WTC11 (cell line): ENCODE results near the gene SEMA6B. TPM values are rescaled to one million over a fixed set of nuclear protein-coding genes. Genes with fewer than 3 reads are reported as not detected.

Source experiments
- ATAC-seq: fragments of 200-7000 bp; cut with Tn5 transposase; 2 replicates; pipeline ENCODE4 v1.10.0; 2021; ENCODE audit warnings: mild to moderate bottlenecking, moderate library complexity
- CTCF ChIA-PET: fragments of 300-600 bp; sonication (Branson Sonifier 250); formaldehyde crosslinking; loops from one replicate; lab custom pipeline; 2021; ENCODE audit warnings: antibody characterized with exemption; lab: Charles Lee
- POLR2A ChIA-PET: fragments of 350-600 bp; sonication (Branson Sonifier 250); formaldehyde crosslinking; loops from one replicate; lab custom pipeline; 2021; ENCODE audit warnings: antibody characterized with exemption; lab: Charles Lee
- DNase-seq: peaks from one replicate; pipeline ENCODE4 v3.0.0; 2021; ENCODE audit warnings: low spot score
- H3K27ac Mint-ChIP-seq: 2 replicates; pipeline ENCODE4 v1.8.0; 2021; ENCODE audit warnings: mixed read lengths
- H3K27me3 Mint-ChIP-seq: 2 replicates; pipeline ENCODE4 v1.8.0; 2021; ENCODE audit warnings: low read depth, mild to moderate bottlenecking, moderate library complexity, mixed read lengths
- H3K36me3 Mint-ChIP-seq: 2 replicates; pipeline ENCODE4 v1.8.0; 2021; ENCODE audit warnings: mixed read lengths
- H3K4me1 Mint-ChIP-seq: 2 replicates; pipeline ENCODE4 v1.8.0; 2022; ENCODE audit warnings: mixed read lengths
- H3K4me3 Mint-ChIP-seq: 2 replicates; pipeline ENCODE4 v1.8.0; 2021; ENCODE audit warnings: mild to moderate bottlenecking, moderate library complexity, mixed read lengths
- H3K9me3 Mint-ChIP-seq: 2 replicates; pipeline ENCODE4 v1.8.0; 2021; ENCODE audit warnings: mixed read lengths
- CBFB ChIP-seq: sonication (generic); formaldehyde crosslinking; IDR thresholded peaks from 2 replicates; pipeline ENCODE4 v1.8.1; 2022; ENCODE audit warnings: mild to moderate bottlenecking, low read depth, missing genetic modification reagents
- E2F1 ChIP-seq: sonication (generic); formaldehyde crosslinking; IDR thresholded peaks from 2 replicates; pipeline ENCODE4 v1.8.0; 2022; ENCODE audit warnings: mild to moderate bottlenecking, missing genetic modification reagents
- E2F4 ChIP-seq: sonication (generic); formaldehyde crosslinking; IDR thresholded peaks from 2 replicates; pipeline ENCODE4 v1.8.1; 2022; ENCODE audit warnings: low read depth, mild to moderate bottlenecking, moderate library complexity, missing genetic modification reagents, borderline replicate concordance
- FOXK1 ChIP-seq: sonication (generic); formaldehyde crosslinking; IDR thresholded peaks from 2 replicates; pipeline ENCODE4 v1.8.0; 2022; ENCODE audit warnings: mild to moderate bottlenecking, moderate library complexity, missing genetic modification reagents
- FOXP1 ChIP-seq: sonication (generic); formaldehyde crosslinking; IDR thresholded peaks from 2 replicates; pipeline ENCODE4 v1.8.0; 2022; ENCODE audit warnings: missing genetic modification reagents, mild to moderate bottlenecking, moderate library complexity, borderline replicate concordance
- FOXP4 ChIP-seq: sonication (generic); formaldehyde crosslinking; IDR thresholded peaks from 2 replicates; pipeline ENCODE4 v1.8.0; 2022; ENCODE audit warnings: mild to moderate bottlenecking, missing genetic modification reagents
- MXD4 ChIP-seq: fragments of 250-450 bp; sonication (Bioruptor Pico); IDR thresholded peaks from 2 replicates; pipeline ENCODE4 v1.8.0; 2021; ENCODE audit warnings: mild to moderate bottlenecking, moderate library complexity, borderline replicate concordance
- NFATC4 ChIP-seq: fragments of 250-450 bp; sonication (Bioruptor Pico); IDR thresholded peaks from 2 replicates; pipeline ENCODE4 v1.9.0; 2021; ENCODE audit warnings: mild to moderate bottlenecking
- NFYB ChIP-seq: sonication (generic); formaldehyde crosslinking; conservative IDR thresholded peaks from 2 replicates; pipeline ENCODE4 v1.8.0; 2022; ENCODE audit warnings: low read depth, missing genetic modification reagents
- NR2C2 ChIP-seq: sonication (generic); formaldehyde crosslinking; IDR thresholded peaks from 2 replicates; pipeline ENCODE4 v1.8.0; 2022; ENCODE audit warnings: mild to moderate bottlenecking, missing genetic modification reagents
- PRRX2 ChIP-seq: fragments of 250-450 bp; sonication (Bioruptor Pico); IDR thresholded peaks from 2 replicates; pipeline ENCODE4 v1.8.0; 2021; ENCODE audit warnings: mild to moderate bottlenecking
- SP1 ChIP-seq: sonication (generic); formaldehyde crosslinking; conservative IDR thresholded peaks from 2 replicates; pipeline ENCODE4 v1.8.1; 2022; ENCODE audit warnings: missing genetic modification reagents
- STAT6 ChIP-seq: sonication (generic); formaldehyde crosslinking; conservative IDR thresholded peaks from 2 replicates; pipeline ENCODE4 v1.8.1; 2023; ENCODE audit warnings: mild to moderate bottlenecking, low read depth, missing genetic modification reagents, moderate library complexity
- TEAD1 ChIP-seq: sonication (generic); formaldehyde crosslinking; IDR thresholded peaks from 2 replicates; pipeline ENCODE4 v1.8.0; 2022; ENCODE audit warnings: mild to moderate bottlenecking, missing genetic modification reagents
- TP53 ChIP-seq: sonication (generic); formaldehyde crosslinking; IDR thresholded peaks from 2 replicates; pipeline ENCODE4 v1.8.1; 2023; ENCODE audit warnings: mild to moderate bottlenecking, missing genetic modification reagents
- USF2 ChIP-seq: sonication (generic); formaldehyde crosslinking; IDR thresholded peaks from 2 replicates; pipeline ENCODE4 v1.8.1; 2023; ENCODE audit warnings: mild to moderate bottlenecking, missing genetic modification reagents, moderate library complexity
- ZNF121 ChIP-seq: sonication (generic); formaldehyde crosslinking; IDR thresholded peaks from 2 replicates; pipeline ENCODE4 v1.8.0; 2023; ENCODE audit warnings: missing genetic modification reagents
- ZNF138 ChIP-seq: sonication (generic); formaldehyde crosslinking; conservative IDR thresholded peaks from 2 replicates; pipeline ENCODE4 v1.8.1; 2022; ENCODE audit warnings: mild to moderate bottlenecking, moderate library complexity, missing genetic modification reagents
- ZNF219 ChIP-seq: sonication (generic); formaldehyde crosslinking; IDR thresholded peaks from 2 replicates; pipeline ENCODE4 v1.8.0; 2023; ENCODE audit warnings: missing genetic modification reagents, mild to moderate bottlenecking, borderline replicate concordance
- ZNF281 ChIP-seq: sonication (generic); formaldehyde crosslinking; IDR thresholded peaks from 2 replicates; pipeline ENCODE4 v1.8.0; 2023; ENCODE audit warnings: mild to moderate bottlenecking, missing genetic modification reagents
- ZNF317 ChIP-seq: sonication (generic); formaldehyde crosslinking; IDR thresholded peaks from 2 replicates; pipeline ENCODE4 v1.8.1; 2023; ENCODE audit warnings: low read depth, mild to moderate bottlenecking, moderate library complexity, missing genetic modification reagents, borderline replicate concordance
- ZNF396 ChIP-seq: fragments of 250-450 bp; sonication (Bioruptor Pico); IDR thresholded peaks from 2 replicates; pipeline ENCODE4 v1.8.0; 2021; ENCODE audit warnings: mild to moderate bottlenecking, moderate library complexity, borderline replicate concordance
- ZNF416 ChIP-seq: fragments of 250-450 bp; sonication (Bioruptor Pico); IDR thresholded peaks from 2 replicates; pipeline ENCODE4 v1.9.0; 2021; ENCODE audit warnings: mild to moderate bottlenecking, inconsistent platforms
- ZNF671 ChIP-seq: fragments of 250-450 bp; sonication (Bioruptor Pico); IDR thresholded peaks from 2 replicates; pipeline ENCODE4 v1.8.0; 2021; ENCODE audit warnings: mild to moderate bottlenecking
- ZSCAN18 ChIP-seq: fragments of 250-450 bp; sonication (Bioruptor Pico); IDR thresholded peaks from 2 replicates; pipeline ENCODE4 v2.1.2; 2022; ENCODE audit warnings: mild to moderate bottlenecking, moderate library complexity
- total RNA-seq: library from RNA; stranded (reverse); gene quantifications from 3 replicates; pipeline ENCODE4 v1.2.3, GENCODE V29; 2021

The SEMA6B gene
- total RNA-seq, 1 experiment from 2014 or later: 45.1 TPM

- H3K9me3 Mint-ChIP-seq: no peaks in the 10 kb centered on the region
- ChIA-PET POLR2A (interaction anchor here (0.5 to 1.8 kb wide), 5 partner anchors 10 to 114 kb away, joined by 3 to 9 read pairs (median 4); partner anchors contain the start of gene HDGFL2), CTCF (interaction anchor here (0.5 to 11.1 kb wide), 30 partner anchors 10 to 359 kb away, joined by 3 to 285 read pairs (median 4); partner anchors contain the start of genes CHAF1A, FEM1A, HDGFL2 and PLIN4)
- ATAC-seq (peak; percentile 93), DNase-seq (peak; percentile 97)
- no peak within 1 kb of the TSS for H3K27ac Mint-ChIP-seq
- H3K4me3 Mint-ChIP-seq: peak within 1 kb of the TSS; percentile 53
- no peaks in the 10 kb centered on the region for H3K36me3 Mint-ChIP-seq
- H3K27me3 Mint-ChIP-seq: peaks cover 60% of the 10 kb centered on the region
- peaks cover 3% of the 10 kb centered on the region; the same call in 1 of the 2 replicates for H3K4me1 Mint-ChIP-seq
- no peak for TF ChIP-seq CBFB (CRISPR knock-in tag)
- TF ChIP-seq NR2C2: no peak
- peak; percentile 70; the same call in 1 of the 2 replicates for TF ChIP-seq SP1 (CRISPR knock-in tag)
- TF ChIP-seq ZNF317 (CRISPR knock-in tag): no peak
- no peak for TF ChIP-seq ZNF219
- TF ChIP-seq ZNF416 (CRISPR knock-in tag): no peak
- TF ChIP-seq FOXP4 (CRISPR knock-in tag): no peak
- TF ChIP-seq STAT6 (CRISPR knock-in tag): no peak
- no peak for TF ChIP-seq ZSCAN18 (CRISPR knock-in tag)
- no peak for TF ChIP-seq E2F1
- TF ChIP-seq TEAD1 (CRISPR knock-in tag): no peak
- no peak for TF ChIP-seq TP53 (CRISPR knock-in tag)
- peak; percentile 69 for TF ChIP-seq NFYB
- TF ChIP-seq ZNF121 (CRISPR knock-in tag): 0 out of 2 replicates have a peak, but pooled peaks have one; percentile 33
- TF ChIP-seq FOXK1 (CRISPR knock-in tag): no peak
- TF ChIP-seq USF2 (CRISPR knock-in tag): peak; percentile 36; the same call in 1 of the 2 replicates
- TF ChIP-seq NFATC4: peak; percentile 3; the same call in 1 of the 2 replicates
- no peak for TF ChIP-seq FOXP1
- no peak for TF ChIP-seq ZNF281 (CRISPR knock-in tag)
- no peak for TF ChIP-seq ZNF138 (CRISPR knock-in tag)
- TF ChIP-seq E2F4 (CRISPR knock-in tag): no peak
- no peak for TF ChIP-seq MXD4 (CRISPR knock-in tag)
- no peak for TF ChIP-seq ZNF396 (CRISPR knock-in tag)
- no peak for TF ChIP-seq ZNF671 (CRISPR knock-in tag)
- TF ChIP-seq PRRX2: no peak
Measured at GRCh38 chr19:4534836-4535658, 24.4 kb downstream of the SEMA6B start, which contains the start of gene PLIN5. Gene PLIN5 (minus strand): TSS chr19:4535224. CDS start chr19:4534074, 1,150 bp downstream.
